NCI-H1694 treated with DMSO at 0.1 percent for 48 hours (cell line): Measurements from ENCODE around the gene CARMIL1.
"Not testable (repeated sequence)": the region's sequence is repeated elsewhere in the genome, so short reads cannot be mapped to it uniquely, and the experiment has no call there.

Source experiments
- DNase-seq: peaks from one replicate; lab custom pipeline; 2025; lab: John Stamatoyannopoulos, UW

Gene CARMIL1

GRCh38 chr6:25411316-25411950, 132.3 kb downstream of the CARMIL1 start:
- DNase-seq, result no peak

DNA sequence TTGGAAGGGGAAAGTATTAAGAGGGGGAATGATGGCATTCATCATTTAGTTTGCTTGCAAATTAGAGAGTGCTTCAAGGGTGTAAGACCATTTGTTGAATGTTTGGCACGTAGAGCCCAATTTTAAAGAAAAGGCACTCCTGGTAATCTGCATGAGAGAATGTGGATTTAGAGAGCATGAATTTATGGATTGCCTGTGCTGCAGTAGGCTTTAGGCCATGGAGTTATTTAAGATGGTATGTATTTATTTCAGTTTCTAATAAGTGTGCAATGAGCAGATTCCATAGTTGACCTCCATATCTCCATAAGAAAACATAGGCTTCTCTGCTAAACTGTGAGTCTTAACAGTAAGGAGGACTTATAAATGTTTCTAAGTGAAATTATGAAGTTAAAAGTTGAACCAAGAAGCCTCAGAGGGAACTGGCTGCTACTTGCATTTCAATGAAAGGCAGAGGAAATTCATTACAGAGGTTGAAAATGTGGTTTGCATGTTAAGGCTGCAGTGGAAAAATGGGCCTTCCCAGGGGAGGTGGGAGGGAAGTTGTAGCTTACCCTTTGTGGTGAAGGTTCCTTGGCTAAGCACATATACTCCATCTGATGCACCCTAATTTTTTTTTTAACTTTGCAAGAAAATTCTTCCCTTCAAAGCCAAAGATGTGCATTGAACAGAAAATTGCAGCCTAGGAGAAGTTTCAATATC, 134.2 kb downstream of the CARMIL1 start:
- no peak for DNase-seq

DNA sequence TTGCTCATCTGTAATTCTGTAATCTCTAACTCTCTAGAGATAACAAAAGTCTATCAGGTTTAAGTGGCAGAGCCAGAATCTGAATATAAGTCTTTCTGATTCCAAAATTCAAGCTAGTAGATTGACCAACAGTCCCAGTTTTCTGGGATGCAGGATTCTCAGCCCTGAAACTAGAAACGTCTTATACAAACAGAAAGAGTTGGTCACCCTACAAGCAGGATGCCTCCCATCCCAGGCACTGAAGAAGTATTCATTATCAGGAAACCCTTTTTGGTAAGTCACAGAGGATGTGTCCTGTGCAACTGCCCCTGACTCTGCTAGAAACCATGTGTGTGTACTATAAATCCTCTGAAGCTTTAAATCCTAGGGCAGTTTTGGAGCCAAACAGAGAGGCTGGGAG, 135.0 kb downstream of the CARMIL1 start:
- no peak for DNase-seq

DNA sequence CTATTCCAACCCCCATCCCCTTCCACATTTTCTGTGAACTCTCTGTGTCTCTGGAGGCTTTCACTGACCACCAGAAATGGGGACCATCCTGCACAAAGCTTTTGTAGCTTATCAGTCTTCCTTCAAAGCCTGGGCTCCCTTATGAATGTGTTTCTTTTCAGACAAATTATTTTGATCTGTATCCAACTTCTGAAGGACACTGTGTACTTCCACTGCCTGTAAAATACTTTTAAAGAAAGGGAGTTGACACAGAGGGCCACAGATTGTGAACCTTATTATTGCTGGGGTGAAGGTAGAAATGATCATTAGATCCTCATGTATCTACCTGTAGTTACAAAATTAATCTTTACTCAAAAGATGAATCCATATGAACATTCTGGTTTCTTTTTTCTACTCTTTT, 135.6 kb downstream of the CARMIL1 start:
- no peak for DNase-seq

DNA sequence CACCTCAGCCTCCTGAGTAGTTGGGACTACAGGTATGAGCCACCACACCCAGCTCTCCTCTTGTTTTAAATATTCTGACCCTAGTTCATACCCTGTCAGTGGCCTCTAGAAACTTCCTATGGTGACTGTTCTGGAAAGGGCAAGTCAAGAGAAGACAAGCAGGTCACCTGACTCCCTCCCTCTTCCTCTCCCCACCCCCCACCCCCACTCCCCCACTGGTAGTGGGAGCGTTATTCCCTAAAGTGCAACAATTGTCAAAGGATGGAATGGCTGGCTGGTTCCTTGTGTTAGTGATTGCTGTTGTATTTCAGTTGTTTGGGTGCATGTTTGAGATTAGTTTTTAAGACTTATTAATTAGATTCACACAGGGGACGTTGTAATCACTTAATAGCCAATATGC, 136.1 kb downstream of the CARMIL1 start:
- no peak for DNase-seq

- no peak for DNase-seq
These were observed 136.5 kb downstream of the CARMIL1 start for GRCh38 chr6:25415701-25416100.

- DNase-seq, result no peak
These were observed 138.0 kb downstream of the CARMIL1 start for GRCh38 chr6:25417046-25417605.

GRCh38 chr6:25418454-25419052, 139.4 kb downstream of the CARMIL1 start:
- no peak for DNase-seq

GRCh38 chr6:25419879-25420278, 140.7 kb downstream of the CARMIL1 start:
- DNase-seq, result no peak

DNA sequence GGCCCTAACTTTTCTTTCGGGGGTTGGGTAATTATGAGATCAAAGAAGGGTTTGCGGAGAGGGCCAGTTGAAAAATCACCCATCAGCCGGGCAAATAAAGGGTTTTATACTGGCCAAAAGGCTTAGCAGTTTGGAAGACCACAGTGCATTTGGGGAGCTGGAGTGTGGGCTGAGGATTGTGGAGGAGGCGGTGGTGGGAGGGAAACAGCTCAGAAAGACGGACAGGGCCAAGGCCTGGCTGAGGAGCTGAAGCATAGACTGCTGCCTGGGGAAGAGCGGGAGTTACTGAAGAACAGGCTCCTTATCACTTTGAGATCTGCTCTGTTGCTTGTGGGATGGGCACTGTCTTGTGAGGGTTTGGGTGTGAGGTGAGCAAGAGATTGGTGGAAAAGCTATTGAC, 144.2 kb downstream of the CARMIL1 start:
- no peak for DNase-seq

GRCh38 chr6:25424303-25424702, 145.1 kb downstream of the CARMIL1 start:
- DNase-seq, result no peak

DNA sequence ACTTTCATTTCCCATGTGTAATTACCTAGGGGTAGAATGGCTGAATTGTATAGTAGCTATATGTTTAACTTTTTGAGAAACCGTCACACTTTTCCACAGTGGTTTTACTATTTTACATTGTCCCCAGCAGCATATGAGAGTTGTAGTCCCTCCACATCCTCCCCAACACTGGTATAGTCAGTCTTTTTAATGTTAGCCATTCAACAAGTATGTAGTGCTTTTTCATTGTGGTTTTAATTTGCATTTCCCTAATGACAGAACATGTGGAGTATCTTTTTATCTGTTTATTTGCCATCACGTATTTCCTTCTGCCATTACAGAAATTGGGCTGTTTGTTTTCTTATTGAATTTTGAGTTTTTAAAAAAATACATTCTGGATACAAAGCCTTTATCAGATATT, 148.4 kb downstream of the CARMIL1 start:
- no peak for DNase-seq

DNA sequence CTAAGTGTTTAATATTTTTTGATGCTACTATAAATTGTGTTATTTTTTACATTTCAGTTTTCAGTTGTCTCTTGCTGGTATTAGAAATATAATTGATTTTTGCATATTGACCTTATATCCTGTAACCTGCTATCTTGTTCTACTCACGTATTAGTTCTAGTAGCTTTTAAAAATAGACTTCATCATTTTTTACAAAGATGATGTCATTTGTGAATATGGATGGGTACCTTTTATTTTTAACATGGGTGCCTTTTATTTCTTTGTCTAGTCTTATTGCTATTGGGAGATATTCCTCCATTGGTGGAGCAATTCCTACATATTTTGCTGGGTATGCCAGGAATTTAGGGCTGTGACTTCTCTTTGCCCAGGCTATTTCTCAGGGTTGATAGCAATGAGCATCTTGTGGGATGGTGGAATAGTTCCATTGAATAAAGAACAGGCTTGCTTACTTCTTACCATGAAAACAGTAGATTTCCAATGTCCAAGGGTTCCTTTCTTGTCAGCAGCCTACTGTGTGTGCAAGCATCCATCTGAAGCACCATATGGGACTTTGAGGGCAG, 149.7 kb downstream of the CARMIL1 start:
- no peak for DNase-seq

DNA sequence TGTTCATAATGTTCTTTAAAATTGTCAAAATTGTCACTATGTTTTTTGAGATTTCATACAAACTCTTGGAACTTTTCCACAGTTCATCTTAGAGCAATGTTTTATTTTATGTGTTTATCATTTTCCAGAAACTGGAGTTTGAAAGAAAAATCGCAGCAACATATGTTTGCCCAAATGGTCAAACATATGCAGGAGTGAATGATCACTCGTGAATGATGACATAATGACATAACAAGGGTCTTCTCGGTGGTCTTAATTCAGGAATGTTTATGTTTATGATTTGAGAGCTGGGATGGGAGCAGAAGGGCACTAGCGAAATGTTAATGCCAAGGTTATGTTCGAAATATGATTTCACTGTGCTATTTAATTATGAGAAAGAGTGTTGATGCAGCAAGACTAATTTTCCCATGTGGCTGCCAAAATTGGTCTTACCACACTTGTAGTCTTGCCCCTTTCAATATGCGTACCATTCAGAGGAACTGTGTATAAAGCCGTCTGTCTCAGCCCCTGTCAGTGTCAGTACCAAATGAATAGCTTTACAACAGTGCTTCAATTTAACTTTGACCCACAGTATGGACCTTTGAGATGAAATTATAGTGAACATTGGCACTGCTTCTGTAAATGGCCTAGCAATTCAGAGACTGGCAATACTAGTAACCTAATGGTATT, 152.3 kb downstream of the CARMIL1 start:
- DNase-seq, result peak; percentile 72

DNA sequence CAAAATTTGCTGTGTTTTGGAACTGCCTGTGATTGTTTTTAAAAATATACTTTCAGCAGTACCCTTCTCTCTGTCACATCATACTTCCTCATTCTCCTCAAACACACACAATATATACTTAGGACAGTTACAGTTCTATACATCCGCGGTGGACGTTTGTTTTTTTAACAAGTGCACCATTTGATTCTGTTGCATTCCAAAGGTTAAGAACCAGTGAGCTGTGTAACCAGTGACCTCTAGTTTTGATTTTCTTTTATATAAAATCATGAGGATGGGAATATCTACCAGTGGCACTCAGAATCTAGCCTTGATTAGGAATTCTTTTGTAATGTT, 152.8 kb downstream of the CARMIL1 start:
- DNase-seq, result no peak

DNA sequence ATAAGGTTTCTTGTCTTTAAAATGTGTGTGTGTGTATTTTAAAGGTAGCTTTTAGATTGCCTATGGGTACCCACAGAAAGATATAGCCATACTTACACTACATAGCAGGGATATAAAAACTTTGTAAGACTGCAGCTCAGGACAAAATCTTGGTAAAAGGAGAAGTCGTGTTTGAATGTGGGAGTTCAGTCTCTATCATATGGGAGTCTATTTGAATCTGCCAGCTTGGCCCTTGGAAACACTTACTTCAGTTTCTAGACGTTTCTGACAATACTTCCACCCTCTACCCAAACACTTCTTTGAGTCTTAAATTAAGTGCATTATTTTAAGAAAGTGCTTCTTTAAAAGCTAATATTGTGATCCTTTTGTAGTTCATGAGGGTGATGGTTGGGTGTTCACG, 155.7 kb downstream of the CARMIL1 start:
- no peak for DNase-seq

- DNase-seq, result no peak
These were observed 156.3 kb downstream of the CARMIL1 start for GRCh38 chr6:25435416-25435985.

DNA sequence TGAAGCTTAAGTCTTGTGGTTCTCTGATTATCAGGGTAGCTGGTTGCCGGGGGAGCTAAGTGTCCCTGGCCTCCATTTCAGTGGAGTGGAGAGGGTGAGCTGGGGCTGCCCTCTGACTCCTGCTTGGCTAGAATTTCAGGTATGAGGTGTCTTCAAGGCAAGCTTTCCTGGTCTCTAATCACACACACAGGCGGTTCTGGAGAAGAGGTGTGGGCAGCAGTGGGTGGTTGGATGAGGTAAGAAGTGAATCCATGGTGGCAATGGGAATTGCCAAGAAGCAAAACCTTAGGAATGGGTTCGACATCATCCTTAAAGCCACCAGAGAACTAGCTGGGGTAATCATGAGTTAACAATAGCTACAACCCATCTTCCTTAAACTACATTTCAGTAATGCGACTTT, 157.6 kb downstream of the CARMIL1 start:
- no peak for DNase-seq

GRCh38 chr6:25439368-25439767, 160.2 kb downstream of the CARMIL1 start:
- DNase-seq, result no peak

GRCh38 chr6:25441663-25442270, 162.6 kb downstream of the CARMIL1 start:
- no peak for DNase-seq

DNA sequence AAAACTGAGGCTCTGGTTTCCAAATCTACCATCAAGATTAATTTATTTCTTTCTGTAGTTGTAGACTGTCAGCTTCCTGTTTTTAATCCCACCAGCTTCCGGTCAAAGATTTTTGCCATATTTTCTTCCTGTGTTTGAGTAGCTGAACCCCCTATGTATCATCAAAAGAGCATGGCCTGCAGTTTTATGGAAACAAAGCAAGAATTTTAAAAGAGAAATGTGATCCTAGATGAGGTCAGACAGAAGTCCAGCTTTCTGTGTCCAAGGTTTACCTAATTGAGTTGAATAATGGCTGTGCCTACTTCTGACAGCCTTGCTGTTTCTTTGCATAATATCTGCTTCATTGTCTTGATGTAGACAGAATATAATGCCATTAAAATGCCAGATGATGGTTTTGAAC, 163.7 kb downstream of the CARMIL1 start:
- no peak for DNase-seq

- not testable (repeated sequence) for DNase-seq
These were observed 165.3 kb downstream of the CARMIL1 start for GRCh38 chr6:25444521-25444920.
